SH-SY5Y (cell line): ENCODE measurements around the gene OTUD5.
A peak's percentile ranks its signal among the peaks of the same experiment; 100 is the strongest.

Experiments
- GATA2 ChIP-seq: IDR thresholded peaks from 2 replicates; pipeline ENCODE4 v1.6.1; 2011; ENCODE audit warnings: mild to moderate bottlenecking, low read depth, low read length
- GATA3 ChIP-seq: IDR thresholded peaks from 2 replicates; pipeline ENCODE4 v1.6.1; 2011; ENCODE audit warnings: low read depth, mild to moderate bottlenecking, low read length, moderate library complexity

Gene OTUD5

DNA sequence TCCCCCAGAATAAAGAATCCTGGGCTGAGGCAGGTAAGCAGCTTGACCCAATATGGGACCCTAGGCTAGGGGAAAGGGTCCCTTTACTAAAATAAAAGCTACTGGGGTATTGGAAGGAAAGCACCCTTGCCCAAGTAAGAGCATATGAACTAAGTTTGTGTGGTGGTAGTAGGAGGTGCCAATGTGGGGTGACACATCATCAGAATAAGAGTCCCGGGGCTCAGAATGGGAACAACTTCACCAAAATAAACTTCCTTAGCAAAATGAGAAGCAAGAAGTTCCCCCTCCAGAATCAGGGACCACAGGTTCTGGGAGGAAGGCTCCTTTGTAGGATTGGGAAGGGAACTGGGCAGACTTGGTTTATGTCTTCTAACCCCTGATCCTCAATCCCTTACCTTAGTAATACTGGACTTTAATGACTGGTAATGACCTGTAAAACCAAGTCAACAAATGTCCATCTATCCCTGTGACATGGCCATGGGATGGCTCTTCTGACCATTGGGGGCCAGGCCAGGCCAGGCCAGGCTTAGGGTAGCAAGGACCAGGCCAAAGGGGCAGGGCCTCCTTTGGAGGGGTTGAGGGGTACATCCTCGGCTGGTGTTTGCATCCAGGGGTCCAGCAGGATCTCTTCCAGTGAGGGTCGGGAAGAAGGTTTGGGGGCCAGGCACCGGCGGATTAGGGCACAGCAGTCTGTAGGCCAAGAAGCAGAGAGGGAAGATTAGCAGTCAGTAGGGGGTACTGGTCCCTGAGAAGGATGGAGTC, 43.6 kb downstream of the OTUD5 start:
- no peak for TF ChIP-seq GATA3

DNA sequence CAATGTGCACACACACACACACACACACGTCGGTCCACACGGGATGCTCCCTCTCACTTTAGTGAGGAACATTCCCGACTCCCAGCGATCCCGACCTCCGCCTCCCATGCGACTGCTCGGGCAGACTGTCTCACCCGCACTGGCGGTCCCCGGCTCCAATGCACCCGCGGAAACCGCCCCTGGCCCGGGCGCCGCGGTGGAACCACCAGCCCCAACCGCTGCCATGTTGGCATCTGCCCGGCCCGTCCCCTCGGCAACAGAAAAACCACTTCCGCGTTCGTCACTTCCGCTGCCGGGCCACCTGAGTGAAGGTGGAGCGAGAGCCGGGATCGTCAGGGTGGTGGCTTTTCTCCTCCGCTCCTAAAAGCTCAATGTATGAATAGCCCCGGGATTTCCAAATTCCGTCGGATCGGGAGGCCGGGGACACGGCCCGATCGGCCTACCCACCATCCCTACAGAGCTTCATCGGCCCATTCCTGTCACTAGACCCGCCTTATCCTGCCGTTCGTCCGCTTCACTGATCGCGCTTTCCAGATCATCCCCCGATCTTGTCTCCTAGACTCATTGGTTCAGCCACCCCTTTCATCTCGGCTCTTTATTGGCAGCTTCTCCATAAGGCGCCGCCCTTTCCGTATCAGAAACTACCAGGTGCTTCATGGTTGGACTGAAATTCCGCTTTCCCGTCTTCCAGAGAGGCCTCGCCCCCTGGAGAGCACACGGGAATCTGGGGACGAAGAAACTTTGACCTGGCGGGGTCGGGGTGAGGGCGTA, 45.8 kb downstream of the OTUD5 start, which contains the start of gene SLC35A2:
Gene SLC35A2, minus strand, starts transcription at position 235 of the 771 bp plus-strand sequence. Its CDS starts 10 bp downstream, at position 225.
- TF ChIP-seq GATA3 (no peak), GATA2 (peak; percentile 73)

DNA sequence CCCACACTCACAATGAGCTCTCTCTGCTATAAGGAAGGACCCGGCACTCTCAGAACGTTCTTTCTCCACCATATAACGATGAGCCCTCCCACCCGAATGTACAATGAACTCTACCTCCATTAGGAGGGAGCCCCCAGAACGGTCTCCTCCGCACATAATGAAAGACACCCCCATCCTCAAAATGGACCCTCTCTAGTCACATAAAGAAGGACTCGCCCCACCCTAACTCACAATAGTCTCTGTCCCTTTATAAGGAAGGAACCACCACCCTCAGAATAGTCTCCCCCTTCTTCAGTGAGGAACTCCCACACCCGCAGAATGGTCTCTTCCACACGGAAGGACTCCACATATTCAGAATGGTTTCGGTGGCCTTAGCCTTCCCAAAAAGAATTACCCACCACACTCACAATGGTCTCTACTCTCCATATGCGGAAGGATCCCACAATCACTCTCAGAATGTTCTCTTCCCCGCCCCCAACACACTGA, 46.4 kb downstream of the OTUD5 start:
- no peak for TF ChIP-seq GATA2
- no peak for TF ChIP-seq GATA3

DNA sequence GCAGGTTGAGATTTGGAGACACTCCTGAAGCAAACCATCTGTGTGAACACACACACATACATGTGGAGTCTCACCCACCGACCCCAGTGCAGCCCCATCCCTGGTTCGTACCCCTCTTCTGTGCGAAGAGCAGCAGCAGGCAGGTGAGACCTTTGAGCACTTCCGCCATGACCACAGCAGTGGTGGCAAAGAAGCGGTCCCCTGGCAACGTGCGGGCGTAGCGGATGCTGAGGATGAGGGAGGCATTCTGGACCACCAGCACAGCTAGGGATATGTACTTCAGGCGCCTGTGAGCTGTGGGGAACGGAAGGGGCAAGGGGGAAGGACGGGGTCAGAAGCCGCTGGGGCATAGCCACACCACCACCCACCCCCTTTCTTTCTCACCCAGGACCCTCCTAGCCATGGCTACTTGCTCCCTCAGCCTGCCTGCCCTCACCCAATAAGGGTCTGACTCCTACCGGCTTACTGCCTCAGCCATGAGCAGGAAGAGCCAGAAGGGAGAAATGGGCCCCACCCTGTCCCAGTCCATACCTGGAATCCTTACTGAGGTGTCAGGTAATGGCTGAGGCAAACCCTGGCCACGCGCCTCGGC, 47.6 kb downstream of the OTUD5 start:
- TF ChIP-seq GATA3 (no peak), GATA2 (no peak)

DNA sequence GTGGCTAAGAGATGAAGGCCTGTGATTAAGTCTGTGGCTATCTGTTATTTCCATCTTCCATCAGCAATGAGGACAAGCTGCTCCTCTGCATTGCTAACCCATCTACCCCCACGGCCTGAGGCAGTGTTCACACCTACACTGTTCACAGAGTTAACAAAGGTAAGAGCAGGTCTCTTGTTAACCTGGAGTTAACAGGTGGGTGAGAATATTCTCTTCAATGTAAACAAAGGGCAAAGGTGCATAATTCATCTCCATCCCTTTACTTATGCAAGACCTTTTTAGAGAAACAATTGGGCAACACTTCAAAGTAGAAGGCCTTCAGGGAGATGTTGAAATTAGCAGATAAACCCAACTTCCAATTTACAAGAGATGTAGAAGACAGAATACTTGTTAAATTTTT, 48.8 kb downstream of the OTUD5 start:
- TF ChIP-seq GATA3 = no peak
- TF ChIP-seq GATA2 = no peak

DNA sequence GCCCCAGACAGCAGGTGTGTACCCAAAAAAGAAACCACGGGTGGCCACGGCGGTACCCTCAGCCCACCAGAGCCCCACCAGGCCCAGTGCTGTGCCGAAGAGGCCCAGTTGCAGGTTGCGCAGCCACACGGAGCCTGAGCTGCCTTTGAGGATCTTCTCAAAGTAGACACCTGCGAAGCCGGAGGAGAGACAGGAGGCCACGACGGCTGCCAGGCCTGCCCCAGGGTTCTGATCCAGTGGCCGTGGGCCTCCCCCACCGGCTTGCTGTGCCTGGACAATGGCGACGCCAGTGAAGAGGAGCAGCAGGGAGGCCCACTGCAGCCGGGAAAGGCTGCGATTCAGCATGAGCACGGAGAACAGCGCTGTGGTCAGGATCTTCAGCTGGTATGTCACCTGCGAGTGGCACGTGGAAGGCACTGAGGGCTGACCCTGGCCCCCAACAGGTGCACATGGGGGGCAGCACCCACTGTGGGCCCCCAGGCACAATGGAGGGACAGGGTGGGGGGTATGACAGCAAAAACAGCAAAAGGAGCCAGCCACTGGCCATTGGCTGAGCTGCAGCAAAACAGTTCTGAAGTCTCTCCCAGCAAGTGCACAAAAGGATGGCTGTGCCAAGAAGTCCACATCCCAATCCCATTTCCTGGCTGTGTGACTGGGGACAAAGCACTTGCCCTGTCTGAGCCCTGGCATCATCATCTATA, 52.2 kb downstream of the OTUD5 start:
- TF ChIP-seq GATA2 (no peak), GATA3 (no peak)

DNA sequence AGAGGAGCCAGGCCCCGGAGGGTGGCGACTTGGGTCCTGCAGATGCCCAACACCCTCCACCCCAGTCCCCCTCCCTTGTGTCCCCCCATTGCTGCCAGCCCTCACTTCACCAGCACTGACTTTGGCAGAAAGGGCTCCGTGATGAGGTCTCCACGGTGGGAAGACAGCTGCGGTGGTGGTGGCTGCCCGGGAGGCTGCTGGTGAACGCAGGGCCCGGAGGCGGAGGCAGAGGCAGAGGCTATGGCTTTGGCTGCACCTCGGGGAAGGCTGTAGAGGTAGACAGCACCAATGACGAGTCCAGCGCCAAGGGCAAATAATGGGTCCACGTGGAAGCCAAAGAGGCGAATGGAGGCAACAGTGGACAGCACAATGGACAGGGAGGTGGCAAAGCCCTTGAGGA, 52.8 kb downstream of the OTUD5 start:
- no peak for TF ChIP-seq GATA2
- no peak for TF ChIP-seq GATA3

DNA sequence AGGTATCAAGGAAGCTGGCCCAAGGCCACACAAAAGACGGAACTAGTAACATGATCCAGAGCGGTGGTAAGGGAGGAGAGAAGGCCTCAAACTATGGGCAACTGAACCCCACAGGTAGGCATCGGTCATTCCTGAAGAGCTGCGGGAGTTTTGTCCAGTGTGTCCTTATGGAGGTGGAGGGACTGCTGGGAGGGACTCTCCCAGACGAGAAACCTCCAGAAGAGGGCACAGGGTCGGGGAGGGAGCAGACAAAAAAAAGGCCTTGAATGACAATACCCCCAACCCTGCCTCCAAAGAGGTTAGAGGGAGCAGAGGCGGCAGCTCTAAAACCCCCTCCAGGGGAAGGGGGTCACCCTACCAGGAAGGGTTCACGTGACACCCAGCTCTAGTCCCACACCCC, 53.2 kb downstream of the OTUD5 start:
- TF ChIP-seq GATA3 (no peak), GATA2 (no peak)

DNA sequence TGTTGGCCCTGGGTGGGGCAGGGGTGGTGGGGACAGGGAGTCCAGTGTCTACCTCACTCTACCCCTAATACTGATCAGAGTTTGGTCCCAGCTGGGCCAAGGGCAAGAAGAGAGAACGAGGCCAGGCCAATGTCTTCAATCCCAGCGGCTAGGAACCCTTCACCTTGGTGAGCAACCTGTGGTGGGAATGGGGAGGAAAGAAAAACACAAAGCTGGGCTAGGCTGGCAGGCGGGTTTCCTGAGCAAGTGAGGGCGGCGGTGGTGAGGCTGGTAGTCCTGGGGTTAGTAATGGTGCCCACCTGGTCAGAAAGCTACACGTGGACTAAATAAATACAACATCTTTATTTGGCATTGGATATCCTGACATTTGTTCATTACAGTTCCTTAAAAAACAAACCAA, 54.1 kb downstream of the OTUD5 start:
- no peak for TF ChIP-seq GATA3

DNA sequence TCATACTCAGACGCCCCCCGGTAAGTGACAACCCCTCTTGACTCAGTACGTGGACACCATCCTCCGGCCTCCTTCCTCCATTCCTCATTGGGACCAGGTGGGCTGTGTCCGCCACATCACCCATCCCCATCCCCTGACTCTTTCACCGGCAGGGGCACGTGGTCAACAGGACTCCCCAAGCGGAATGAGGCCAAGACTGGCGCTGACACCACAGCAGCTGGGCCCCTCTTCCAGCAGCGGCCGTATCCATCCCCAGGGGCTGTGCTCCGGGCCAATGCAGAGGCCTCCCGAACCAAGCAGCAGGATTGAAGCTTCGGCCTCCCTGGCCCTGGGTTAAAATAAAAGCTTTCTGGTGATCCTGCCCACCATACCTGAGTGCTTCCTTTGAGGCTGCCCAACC, 54.6 kb downstream of the OTUD5 start:
- TF ChIP-seq GATA2 (no peak), GATA3 (no peak)

DNA sequence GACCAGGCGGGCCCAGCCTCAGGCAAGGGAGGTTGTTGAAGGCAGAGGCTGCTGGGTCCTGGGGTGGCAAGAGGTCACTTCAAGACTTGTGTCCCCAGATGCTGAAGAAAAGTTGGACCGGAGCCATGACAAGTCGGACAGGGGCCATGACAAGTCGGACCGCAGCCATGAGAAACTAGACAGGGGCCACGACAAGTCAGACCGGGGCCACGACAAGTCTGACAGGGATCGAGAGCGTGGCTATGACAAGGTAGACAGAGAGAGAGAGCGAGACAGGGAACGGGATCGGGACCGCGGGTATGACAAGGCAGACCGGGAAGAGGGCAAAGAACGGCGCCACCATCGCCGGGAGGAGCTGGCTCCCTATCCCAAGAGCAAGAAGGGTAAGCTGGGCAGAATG, 55.3 kb downstream of the OTUD5 start:
- no peak for TF ChIP-seq GATA3

DNA sequence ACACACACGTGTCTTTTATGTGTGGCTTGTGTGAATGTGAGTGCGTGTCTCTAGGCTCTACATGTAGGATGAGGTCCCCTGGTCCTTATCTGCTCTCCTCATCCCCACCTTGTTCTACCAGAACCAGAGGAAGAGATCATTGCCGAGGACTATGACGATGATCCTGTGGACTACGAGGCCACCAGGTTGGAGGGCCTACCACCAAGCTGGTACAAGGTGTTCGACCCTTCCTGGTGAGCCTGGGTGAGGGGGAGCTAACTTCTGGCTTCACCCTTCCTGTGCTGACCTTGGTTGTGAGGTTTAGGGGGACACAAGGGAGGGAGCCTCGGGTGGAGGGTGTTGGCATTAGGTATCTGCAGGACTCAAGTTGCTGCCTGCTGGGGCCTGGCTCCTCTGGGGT, 56.3 kb downstream of the OTUD5 start:
- no peak for TF ChIP-seq GATA2
- TF ChIP-seq GATA3 = no peak

DNA sequence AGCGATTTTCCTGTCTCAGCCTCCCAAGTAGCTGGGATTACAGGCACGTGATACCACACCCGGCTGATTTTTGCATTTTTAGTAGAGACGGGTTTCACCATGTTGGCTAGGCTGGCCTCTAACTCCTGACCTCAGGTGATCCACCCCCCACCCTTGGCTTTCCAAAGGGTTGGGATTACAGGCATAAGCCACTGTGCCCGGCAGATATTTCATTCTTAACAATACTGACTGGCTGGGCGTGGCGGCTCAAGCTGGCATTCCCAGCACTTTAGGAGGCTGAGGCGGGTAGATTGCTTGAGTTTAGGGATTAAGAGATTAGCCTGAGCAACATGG, 58.4 kb downstream of the OTUD5 start:
- no peak for TF ChIP-seq GATA3
- TF ChIP-seq GATA2 = no peak

DNA sequence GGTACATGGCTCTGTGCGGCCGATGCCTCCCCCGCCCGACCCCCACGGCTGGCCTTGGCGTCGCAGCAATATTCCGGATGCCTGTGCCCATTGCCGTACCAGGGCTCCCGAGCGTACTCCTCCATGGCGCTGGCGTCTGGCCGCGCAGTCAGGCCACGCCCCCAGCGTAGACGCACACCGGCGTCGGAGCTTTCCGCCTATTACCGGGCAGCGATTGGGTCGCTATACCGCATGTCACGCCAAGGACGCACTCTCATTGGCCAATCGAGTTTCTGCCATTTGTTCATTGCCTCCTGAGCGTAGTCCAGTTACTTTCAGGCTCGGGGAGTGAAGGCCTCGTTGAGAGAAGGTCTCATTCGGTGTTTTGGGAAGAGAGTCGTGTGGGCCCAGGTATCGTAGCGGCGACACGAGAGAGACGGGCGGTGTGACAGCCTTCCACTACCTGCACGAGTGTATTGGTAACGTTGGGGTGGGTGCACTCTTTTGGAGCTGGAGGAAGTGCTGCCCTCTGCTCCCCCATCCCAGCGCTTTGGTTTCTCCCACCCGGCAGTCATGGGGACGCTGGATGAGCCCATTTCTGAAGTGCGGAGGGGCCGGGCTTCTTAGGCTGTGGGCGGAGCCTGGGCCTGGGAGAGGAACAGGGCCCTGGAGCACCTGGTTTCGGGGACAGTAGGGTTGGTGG, 59.6 kb downstream of the OTUD5 start, which contains the start of the genes PQBP1 and TIMM17B:
Gene PQBP1, plus strand, starts transcription at position 306 of the 682 bp plus-strand sequence. CDS start 580 bp downstream, outside the sequence.
Gene TIMM17B, minus strand, starts transcription at position 144 of the 682 bp plus-strand sequence. Its CDS starts 19 bp downstream, at position 125.
- TF ChIP-seq GATA2 (no peak), GATA3 (no peak)
